LNCAP (cell line): ENCODE results near the gene MAP3K7.

Experiments
- TF ChIP-seq, protein P1 (sequence below): fragments of 450-650 bp; IDR thresholded peaks from 2 replicates; pipeline ENCODE4 v1.5.1; 2017; ENCODE audit warnings: mild to moderate bottlenecking

Gene MAP3K7

DNA sequence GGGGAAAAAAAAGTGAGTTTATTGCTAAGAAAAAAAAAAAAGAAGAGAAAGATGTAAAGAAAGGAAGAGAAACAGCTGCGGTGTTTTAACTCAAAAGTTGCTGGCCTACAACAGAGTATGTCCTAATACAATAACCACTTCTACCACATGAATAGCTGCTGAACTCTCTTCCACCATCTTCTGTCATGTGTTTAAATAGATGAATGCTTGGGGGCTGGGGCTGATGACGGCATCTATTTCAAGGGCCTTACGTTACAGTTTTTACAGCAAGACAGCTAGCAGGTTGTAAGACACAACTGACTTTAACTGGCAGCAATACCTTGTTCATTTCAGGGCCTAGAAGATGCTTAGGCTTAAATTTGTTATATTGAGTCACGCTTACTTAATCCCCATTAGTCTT is 50.4 kb downstream of the MAP3K7 start:
- TF ChIP-seq, protein P1, sequence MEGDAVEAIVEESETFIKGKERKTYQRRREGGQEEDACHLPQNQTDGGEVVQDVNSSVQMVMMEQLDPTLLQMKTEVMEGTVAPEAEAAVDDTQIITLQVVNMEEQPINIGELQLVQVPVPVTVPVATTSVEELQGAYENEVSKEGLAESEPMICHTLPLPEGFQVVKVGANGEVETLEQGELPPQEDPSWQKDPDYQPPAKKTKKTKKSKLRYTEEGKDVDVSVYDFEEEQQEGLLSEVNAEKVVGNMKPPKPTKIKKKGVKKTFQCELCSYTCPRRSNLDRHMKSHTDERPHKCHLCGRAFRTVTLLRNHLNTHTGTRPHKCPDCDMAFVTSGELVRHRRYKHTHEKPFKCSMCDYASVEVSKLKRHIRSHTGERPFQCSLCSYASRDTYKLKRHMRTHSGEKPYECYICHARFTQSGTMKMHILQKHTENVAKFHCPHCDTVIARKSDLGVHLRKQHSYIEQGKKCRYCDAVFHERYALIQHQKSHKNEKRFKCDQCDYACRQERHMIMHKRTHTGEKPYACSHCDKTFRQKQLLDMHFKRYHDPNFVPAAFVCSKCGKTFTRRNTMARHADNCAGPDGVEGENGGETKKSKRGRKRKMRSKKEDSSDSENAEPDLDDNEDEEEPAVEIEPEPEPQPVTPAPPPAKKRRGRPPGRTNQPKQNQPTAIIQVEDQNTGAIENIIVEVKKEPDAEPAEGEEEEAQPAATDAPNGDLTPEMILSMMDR, result no peak

DNA sequence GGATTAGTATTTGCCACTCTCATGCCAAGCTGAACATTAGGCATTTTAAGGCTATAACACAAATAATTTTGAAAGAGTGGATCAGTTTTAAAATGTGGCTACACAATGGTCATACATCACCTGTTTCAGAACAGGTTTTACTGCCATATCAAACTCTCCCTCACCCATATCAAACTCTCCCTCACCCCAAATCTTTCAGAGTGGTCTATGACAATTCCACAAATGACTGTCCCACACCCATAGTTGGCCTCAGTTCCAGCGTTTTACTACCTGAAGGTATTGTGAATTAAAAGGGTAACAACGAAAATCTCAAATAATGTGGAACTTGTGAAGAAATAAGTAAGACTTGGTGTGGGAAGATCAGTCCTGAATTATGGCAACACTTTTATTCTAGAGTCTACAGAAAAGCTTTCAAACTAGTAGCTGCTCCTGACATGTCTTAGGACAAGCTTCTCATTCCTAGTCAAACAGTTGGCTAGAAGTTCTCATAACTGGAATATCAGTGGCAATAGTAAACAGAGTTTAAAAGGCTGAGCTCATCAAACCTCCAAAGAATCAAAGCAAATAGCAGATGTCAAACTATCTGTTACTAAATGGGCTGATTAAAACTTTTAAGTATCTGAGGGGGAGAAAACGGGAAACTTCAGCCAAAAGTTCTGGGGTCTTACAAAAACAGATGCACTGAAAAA is 52.4 kb downstream of the MAP3K7 start:
- TF ChIP-seq, protein P1, result no peak

DNA sequence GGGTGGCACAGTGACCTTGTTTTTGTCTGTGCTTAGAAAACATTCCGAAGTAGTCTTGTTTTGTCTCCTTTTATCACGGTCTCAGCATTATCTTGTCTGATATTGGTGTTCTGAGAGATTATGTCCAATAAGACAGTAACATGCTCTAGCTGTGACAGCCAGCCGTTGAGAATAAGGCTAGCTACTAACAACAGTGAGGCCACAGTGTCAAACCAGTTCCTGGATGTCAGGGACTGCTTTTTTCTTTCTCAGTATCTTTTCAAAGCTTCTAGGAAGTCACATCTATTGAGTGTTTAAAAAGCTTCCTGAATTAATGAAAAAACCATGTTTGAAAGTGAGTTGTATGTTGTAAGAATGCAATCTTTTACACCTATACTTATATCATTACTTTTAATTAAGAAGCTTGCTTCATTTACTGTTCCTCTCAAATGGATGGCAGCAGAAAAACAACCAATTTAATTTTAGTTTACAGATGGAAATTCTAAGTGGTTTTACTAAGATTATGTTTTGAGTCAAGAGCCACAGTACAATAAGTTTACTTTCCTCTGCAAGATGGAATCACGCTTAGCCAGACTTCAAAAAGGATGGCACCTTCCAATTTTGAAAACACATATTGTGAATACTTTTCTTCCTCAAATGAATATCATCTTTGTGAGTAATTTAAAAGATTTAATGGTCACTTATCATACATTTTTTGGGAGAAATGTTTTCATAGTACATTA is 53.1 kb downstream of the MAP3K7 start:
- TF ChIP-seq, protein P1, result no peak

DNA sequence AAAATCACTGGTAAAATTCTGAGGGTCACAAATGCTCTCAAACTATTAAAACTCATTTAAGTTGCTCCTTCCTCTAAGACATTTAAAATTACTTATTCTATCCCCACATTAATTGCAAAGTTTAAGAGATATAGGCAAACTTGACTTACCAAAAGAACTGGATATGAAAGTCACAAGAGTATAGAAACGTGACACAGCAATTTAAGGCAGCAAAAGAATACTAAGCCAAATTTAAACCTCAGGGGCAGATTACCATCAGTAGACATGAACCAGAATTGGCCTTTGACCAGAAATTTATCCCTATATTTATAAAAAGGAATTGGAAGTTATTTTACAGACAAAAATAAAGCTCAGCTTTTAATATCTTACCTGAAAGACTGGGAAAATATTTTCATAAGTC is 56.0 kb downstream of the MAP3K7 start:
- TF ChIP-seq, protein P1, result no peak

DNA sequence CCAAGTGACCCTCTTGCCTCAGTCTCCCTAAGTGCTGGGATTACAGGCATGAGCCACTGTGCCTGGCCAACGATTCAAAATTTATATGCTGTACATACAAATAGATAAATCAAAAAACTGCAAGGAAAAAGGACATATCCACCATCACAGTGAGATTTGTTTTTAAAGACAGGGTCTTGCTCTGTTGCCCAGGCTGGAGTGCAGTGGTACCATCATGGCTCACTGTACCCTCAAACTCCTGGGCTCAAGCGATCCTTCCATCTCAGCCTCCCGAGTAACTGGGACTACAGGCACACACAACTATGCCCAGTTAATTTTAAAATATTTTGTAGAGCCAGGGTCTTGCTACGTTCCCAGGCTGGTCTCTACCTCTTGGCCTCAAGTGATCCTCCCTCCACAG is 61.5 kb downstream of the MAP3K7 start:
- TF ChIP-seq, protein P1, result no peak

DNA sequence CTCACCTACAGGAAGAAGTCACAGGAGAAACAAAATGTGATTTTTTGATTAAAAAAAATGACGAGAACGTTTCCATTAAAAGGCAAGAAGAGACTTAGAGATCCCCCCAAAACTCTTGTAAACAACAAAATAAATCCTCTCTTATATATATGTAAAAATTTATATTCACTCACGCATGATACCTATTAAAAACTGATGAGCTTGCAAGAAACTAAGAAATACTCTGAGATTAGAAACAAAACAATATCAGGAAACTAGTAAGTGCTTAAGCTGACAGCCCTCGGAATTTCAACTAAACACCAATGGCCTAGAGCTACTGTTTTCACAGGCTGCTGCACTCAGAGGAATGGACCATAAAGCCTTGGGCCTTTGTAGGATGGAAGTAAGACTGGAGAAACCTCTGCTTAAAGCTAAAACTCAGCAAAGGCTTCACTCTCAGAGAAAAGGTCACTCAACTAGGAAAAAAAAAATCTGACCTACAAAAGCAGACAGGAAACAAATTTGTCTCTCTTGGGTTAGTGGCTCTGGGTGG is 63.0 kb downstream of the MAP3K7 start:
- TF ChIP-seq, protein P1, result no peak

DNA sequence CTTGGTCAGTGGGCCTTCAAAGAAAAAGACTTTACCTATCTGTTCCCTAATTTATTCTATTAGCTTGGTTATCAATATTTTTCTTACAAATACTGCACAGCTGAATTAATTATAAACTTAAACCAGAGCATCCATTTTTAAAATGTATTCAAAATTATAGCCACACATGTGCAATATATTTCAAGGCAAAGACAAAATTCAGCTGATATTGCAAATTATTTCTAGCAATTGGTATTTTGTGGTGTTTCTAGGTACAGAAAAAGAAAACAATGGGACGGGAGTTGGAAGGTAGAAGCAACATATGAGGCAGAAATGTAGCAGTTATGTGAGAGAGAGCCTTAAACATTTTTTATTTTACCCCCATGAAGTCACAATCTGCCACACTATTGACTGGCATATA is 64.9 kb downstream of the MAP3K7 start:
- TF ChIP-seq, protein P1, result no peak
